ENCODE measurements around the gene RGS3. TPM values are rescaled to one million over a fixed set of nuclear protein-coding genes. Genes with fewer than 3 reads are reported as not detected.

The RGS3 gene
- polyA plus RNA-seq, 1 experiment, result 41.0 TPM

GRCh38 chr9:113612828-113613227 lies 149.3 kb downstream of the RGS3 start:
- no peaks in the 10 kb centered on the region for H3K9me3 ChIP-seq (ENCODE audit: control insufficient read depth, insufficient read depth, low read length)
- H3K4me3 ChIP-seq (ENCODE audit: low read depth, low read length), result no peak overlapping the region
- DNase-seq (ENCODE audit: low read depth, low spot score), result no peak
- no peaks in the 10 kb centered on the region for H3K27me3 ChIP-seq (ENCODE audit: control insufficient read depth, insufficient read depth, low read length)
- ChIA-PET POLR2A (no interaction called here), CTCF (interaction anchor here (0.8 kb wide), 1 partner anchor 10 kb away, joined by 3 read pairs; no protein-coding TSS in a partner anchor)
- TF ChIP-seq CTCF (IDR thresholded peaks at IDR 0.05; ENCODE audit: low read depth, low read length), result no peak
- no peak overlapping the region for H3K27ac ChIP-seq (ENCODE audit: low read depth, low read length)

- H3K9me3 ChIP-seq (ENCODE audit: control insufficient read depth, insufficient read depth, low read length), result no peaks in the 10 kb centered on the region
- no peaks in the 10 kb centered on the region for H3K27me3 ChIP-seq (ENCODE audit: control insufficient read depth, insufficient read depth, low read length)
- H3K27ac ChIP-seq (ENCODE audit: low read depth, low read length), result no peak overlapping the region
- ChIA-PET CTCF (interaction anchor here (1.5 kb wide), 1 partner anchor 41 kb away, joined by 9 read pairs; no protein-coding TSS in a partner anchor), POLR2A (interaction anchor here (1.3 kb wide), 1 partner anchor 20 kb away, joined by 9 read pairs; no protein-coding TSS in a partner anchor)
- no peak for DNase-seq (ENCODE audit: low read depth, low spot score)
- TF ChIP-seq CTCF (IDR thresholded peaks at IDR 0.05; ENCODE audit: low read depth, low read length), result no peak
- H3K4me3 ChIP-seq (ENCODE audit: low read depth, low read length), result no peak overlapping the region
Measured at GRCh38 chr9:113613815-113614413, 150.4 kb downstream of the RGS3 start.

- Histone ChIP-seq H3K27ac (ENCODE audit: low read depth, low read length) (peak overlapping the region; percentile 93), H3K4me3 (ENCODE audit: low read depth, low read length) (peak overlapping the region; percentile 22), H3K9me3 (ENCODE audit: control insufficient read depth, insufficient read depth, low read length) (no peaks in the 10 kb centered on the region), H3K27me3 (ENCODE audit: control insufficient read depth, insufficient read depth, low read length) (no peaks in the 10 kb centered on the region)
- POLR2A ChIA-PET, result interaction anchor here (0.7 to 1.3 kb wide), 6 partner anchors 8 to 36 kb away, joined by 3 to 9 read pairs (median 4); no protein-coding TSS in a partner anchor
- CTCF ChIA-PET, result interaction anchor here (0.7 to 1.5 kb wide), 3 partner anchors 12 to 43 kb away, joined by 3 to 9 read pairs (median 3); no protein-coding TSS in a partner anchor
- TF ChIP-seq CTCF (IDR thresholded peaks at IDR 0.05; ENCODE audit: low read depth, low read length), result no peak
- no peak for DNase-seq (ENCODE audit: low read depth, low spot score)
Measured at GRCh38 chr9:113614843-113615648, 151.5 kb downstream of the RGS3 start.

GRCh38 chr9:113616116-113616515 lies 152.6 kb downstream of the RGS3 start:
- Histone ChIP-seq H3K27ac (ENCODE audit: low read depth, low read length) (peak overlapping the region; percentile 31), H3K9me3 (ENCODE audit: control insufficient read depth, insufficient read depth, low read length) (no peaks in the 10 kb centered on the region), H3K27me3 (ENCODE audit: control insufficient read depth, insufficient read depth, low read length) (no peaks in the 10 kb centered on the region), H3K4me3 (ENCODE audit: low read depth, low read length) (no peak overlapping the region)
- TF ChIP-seq CTCF (IDR thresholded peaks at IDR 0.05; ENCODE audit: low read depth, low read length), result no peak
- ChIA-PET POLR2A (interaction anchor here (0.9 to 1.3 kb wide), 3 partner anchors 13 to 30 kb away, joined by 3 to 4 read pairs (median 4); no protein-coding TSS in a partner anchor), CTCF (no interaction called here)
- no peak for DNase-seq (ENCODE audit: low read depth, low spot score)
